Measurements from ENCODE around the gene LAMB4. TPM values are rescaled to one million over a fixed set of nuclear protein-coding genes. Genes with fewer than 3 reads are reported as not detected.

The LAMB4 gene
- total RNA-seq, 2 experiments from 2014 or later: 0.08 to 0.11 TPM

- Histone ChIP-seq H3K27me3 (ENCODE audit: control insufficient read depth in 1 of 2, insufficient read depth in 2 of 2, low read length in 2 of 2) (no peaks in the 10 kb centered on the region), H3K27ac (ENCODE audit: low read depth in 1 of 2, low read length in 2 of 2) (no peak overlapping the region), H3K4me3 (ENCODE audit: low read length) (no peak overlapping the region), H3K9me3 (ENCODE audit: control insufficient read depth in 1 of 2, insufficient read depth in 1 of 2, low read length in 2 of 2) (no peaks in the 10 kb centered on the region), H3K36me3 (ENCODE audit: insufficient read depth, low read length) (no peaks in the 10 kb centered on the region), H3K4me1 (ENCODE audit: insufficient read depth, low read length) (no peaks in the 10 kb centered on the region)
- DNase-seq: no peak
- no peak for TF ChIP-seq CTCF (IDR thresholded peaks at IDR 0.05)
- Mint-ChIP-seq H3K36me3 (ENCODE audit: low read depth) (no peaks in the 10 kb centered on the region), H3K27ac (no peak overlapping the region), H3K27me3 (peaks cover 6% of the 10 kb centered on the region), H3K4me3 (no peak overlapping the region), H3K9me3 (no peaks in the 10 kb centered on the region), H3K4me1 (ENCODE audit: low read depth) (no peaks in the 10 kb centered on the region)
- no peak for ATAC-seq (ENCODE audit: poor library complexity)
- POLR2A ChIA-PET: interaction anchor here (0.6 kb wide), 1 partner anchor 24 kb away, joined by 3 read pairs; no protein-coding TSS in a partner anchor
- intact Hi-C loops (cut with DNase I, micrococcal nuclease): no loop called here
- CTCF ChIA-PET: no interaction called here
Observed at GRCh38 chr7:107982042-107982840, 147.9 kb downstream of the LAMB4 start.

GRCh38 chr7:107981466-107981865 is 148.7 kb downstream of the LAMB4 start:
- ATAC-seq (ENCODE audit: poor library complexity) (no peak), DNase-seq (no peak)
- H3K27ac Mint-ChIP-seq: no peak overlapping the region
- ChIA-PET CTCF (no interaction called here), POLR2A (interaction anchor here (0.7 kb wide), 1 partner anchor 98 kb away, joined by 3 read pairs; no protein-coding TSS in a partner anchor)
- no peaks in the 10 kb centered on the region for H3K27me3 ChIP-seq (ENCODE audit: control insufficient read depth in 1 of 2, insufficient read depth in 2 of 2, low read length in 2 of 2)
- no peaks in the 10 kb centered on the region for H3K9me3 Mint-ChIP-seq
- H3K4me1 Mint-ChIP-seq (ENCODE audit: low read depth): no peaks in the 10 kb centered on the region
- TF ChIP-seq CTCF (IDR thresholded peaks at IDR 0.05): no peak
- intact Hi-C loops (cut with DNase I, micrococcal nuclease): no loop called here
- no peak overlapping the region for H3K4me3 ChIP-seq (ENCODE audit: low read length)
- no peaks in the 10 kb centered on the region for H3K4me1 ChIP-seq (ENCODE audit: insufficient read depth, low read length)
- no peak overlapping the region for H3K4me3 Mint-ChIP-seq
- no peaks in the 10 kb centered on the region for H3K36me3 Mint-ChIP-seq (ENCODE audit: low read depth)
- H3K27me3 Mint-ChIP-seq: peaks cover under 1% of the 10 kb centered on the region
- no peak overlapping the region for H3K27ac ChIP-seq (ENCODE audit: low read depth in 1 of 2, low read length in 2 of 2)
- no peaks in the 10 kb centered on the region for H3K36me3 ChIP-seq (ENCODE audit: insufficient read depth, low read length)
- no peaks in the 10 kb centered on the region for H3K9me3 ChIP-seq (ENCODE audit: control insufficient read depth in 1 of 2, insufficient read depth in 1 of 2, low read length in 2 of 2)

GRCh38 chr7:107980671-107981190 is 149.4 kb downstream of the LAMB4 start:
- Mint-ChIP-seq H3K27ac (no peak overlapping the region), H3K36me3 (ENCODE audit: low read depth) (no peaks in the 10 kb centered on the region), H3K27me3 (no peaks in the 10 kb centered on the region), H3K4me3 (no peak overlapping the region), H3K9me3 (no peaks in the 10 kb centered on the region), H3K4me1 (ENCODE audit: low read depth) (no peaks in the 10 kb centered on the region)
- intact Hi-C loops (cut with DNase I, micrococcal nuclease): no loop called here
- no peak for DNase-seq
- ChIA-PET CTCF (no interaction called here), POLR2A (no interaction called here)
- no peak overlapping the region for H3K4me3 ChIP-seq (ENCODE audit: low read length)
- H3K4me1 ChIP-seq (ENCODE audit: insufficient read depth, low read length): no peaks in the 10 kb centered on the region
- ATAC-seq (ENCODE audit: poor library complexity): no peak
- no peaks in the 10 kb centered on the region for H3K27me3 ChIP-seq (ENCODE audit: control insufficient read depth in 1 of 2, insufficient read depth in 2 of 2, low read length in 2 of 2)
- TF ChIP-seq CTCF (IDR thresholded peaks at IDR 0.05): no peak
- H3K9me3 ChIP-seq (ENCODE audit: control insufficient read depth in 1 of 2, insufficient read depth in 1 of 2, low read length in 2 of 2): no peaks in the 10 kb centered on the region
- no peaks in the 10 kb centered on the region for H3K36me3 ChIP-seq (ENCODE audit: insufficient read depth, low read length)
- H3K27ac ChIP-seq (ENCODE audit: low read depth in 1 of 2, low read length in 2 of 2): no peak overlapping the region
